Right atrium auricular region (tissue), 2 donors: ENCODE data around the gene PMPCB. TPM values are rescaled to one million over a fixed set of nuclear protein-coding genes. Genes with fewer than 3 reads are reported as not detected.

Experiments used
- DNase-seq: peaks from one replicate; pipeline ENCODE4 v3.0.0-alpha.2; 2019; ENCODE audit warnings: low spot score
- H3K27ac ChIP-seq, 2 donors: fragments of 200-600 bp; sonication (generic); 1 replicate in 1 of 2; 2 replicates in 1 of 2; pipeline ENCODE4 v1.5.1; 2016 to 2019
- H3K27me3 ChIP-seq, 2 donors: fragments of 200-600 bp; sonication (generic); one replicate each; pipeline versions ENCODE4 v1.5.1 to v1.6.0; 2017 to 2019
- H3K36me3 ChIP-seq: fragments of 200-600 bp; sonication (generic); one replicate; pipeline ENCODE4 v1.5.1; 2016
- H3K4me1 ChIP-seq, 2 donors: fragments of 200-600 bp; sonication (generic); one replicate each; pipeline versions ENCODE4 v1.5.1 to v1.6.0; 2017 to 2019
- H3K4me3 ChIP-seq, 2 donors: fragments of 200-600 bp; sonication (generic); 1 replicate in 1 of 2; 2 replicates in 1 of 2; pipeline ENCODE4 v1.5.1; 2017 to 2019; ENCODE audit warnings: mild to moderate bottlenecking in 1 of 2, moderate library complexity in 1 of 2
- H3K9me3 ChIP-seq, 2 donors: fragments of 200-600 bp; sonication (generic); one replicate each; pipeline ENCODE4 v1.5.1; 2019
- CTCF ChIP-seq, 2 donors: fragments of 200-600 bp; sonication (generic); IDR thresholded peaks; one replicate each; pipeline ENCODE4 v1.5.1; 2019; ENCODE audit warnings: antibody characterized with exemption in 2 of 2
- total RNA-seq, 2 donors: library from RNA; depleted of rRNA; stranded (reverse); fragments of >200 nt; gene quantifications; one replicate each; pipeline ENCODE4 v1.1.0, GENCODE V29; 2016

Gene PMPCB
- total RNA-seq, 2 donors from 2014 or later: 37.2 to 47.4 TPM

- Histone ChIP-seq H3K9me3 (no peaks in the 10 kb centered on the region), H3K27me3 (no peaks in the 10 kb centered on the region), H3K4me3 (peak within 1 kb of the TSS; percentile 79 to 94), H3K27ac (peak within 1 kb of the TSS; percentile 75 to 83), H3K4me1 (peaks cover 0 to 52% of the 10 kb centered on the region in 2 donors), H3K36me3 (peaks cover 8% of the 10 kb centered on the region)
- TF ChIP-seq CTCF (IDR thresholded peaks at IDR 0.05): no peak
- DNase-seq: peak; percentile 86
Measured at GRCh38 chr7:103344453-103345149, 47.4 kb downstream of the PMPCB start, which contains the start of gene DNAJC2. TSS of gene DNAJC2 (minus strand) at chr7:103344767. CDS start at chr7:103344622, 145 bp downstream.

DNA sequence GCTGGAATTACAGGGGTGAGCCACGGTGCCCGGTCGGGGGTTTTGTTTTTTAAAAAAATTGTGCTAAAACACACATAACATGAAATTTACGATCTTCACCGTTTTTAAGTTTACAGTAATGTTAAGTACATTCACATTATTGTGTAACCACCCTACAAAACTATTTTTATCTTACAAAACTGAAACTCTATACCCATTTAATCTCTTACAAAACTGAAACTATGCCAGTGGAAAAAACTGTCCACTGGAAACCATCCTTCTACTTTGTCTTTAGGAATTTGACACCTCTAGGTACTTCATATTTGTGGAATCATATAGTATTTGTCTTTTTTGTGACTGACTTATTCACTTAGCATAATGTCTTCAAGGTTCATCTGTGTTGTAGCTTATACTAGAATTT lies 49.2 kb downstream of the PMPCB start:
- Histone ChIP-seq H3K4me1 (peaks cover 0 to 60% of the 10 kb centered on the region in 2 donors), H3K27me3 (no peaks in the 10 kb centered on the region), H3K27ac (no peak overlapping the region), H3K36me3 (no peaks in the 10 kb centered on the region), H3K4me3 (no peak overlapping the region), H3K9me3 (no peaks in the 10 kb centered on the region)
- TF ChIP-seq CTCF (IDR thresholded peaks at IDR 0.05): no peak
- DNase-seq: no peak

DNA sequence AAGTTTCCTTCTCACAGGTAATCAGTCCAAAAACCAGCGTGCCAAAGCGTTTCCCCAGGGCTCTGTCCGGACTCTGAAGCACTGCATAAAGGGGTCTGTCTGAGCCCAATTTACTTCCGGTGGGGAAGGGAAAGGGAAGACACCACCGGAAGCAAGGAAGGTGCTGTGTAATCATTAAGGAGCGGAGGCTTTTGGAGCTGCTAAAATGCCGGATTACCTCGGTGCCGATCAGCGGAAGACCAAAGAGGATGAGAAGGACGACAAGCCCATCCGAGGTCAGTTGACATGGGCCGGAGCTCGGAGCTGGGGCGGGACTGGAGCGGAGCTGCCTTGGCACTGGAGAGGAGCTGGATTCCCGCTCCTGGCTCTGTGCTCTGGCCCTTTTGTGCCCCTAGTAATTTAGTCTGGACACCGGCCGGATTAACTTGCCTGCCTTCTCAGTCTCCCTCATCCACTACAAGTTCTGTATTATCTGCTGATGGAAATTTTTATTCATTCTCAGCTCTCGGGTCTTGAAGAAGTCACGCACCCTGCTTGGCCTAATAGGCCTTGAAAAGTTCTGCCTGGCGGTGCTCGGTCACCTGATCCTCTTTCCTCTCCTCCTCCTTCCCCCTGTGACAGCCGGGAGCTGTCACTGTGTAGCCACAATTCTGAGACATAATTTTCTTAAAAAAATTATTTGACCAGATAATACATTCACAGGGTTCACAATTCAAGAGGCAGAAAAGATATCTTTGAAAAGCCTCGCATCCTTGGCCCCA lies 50.5 kb downstream of the PMPCB start, which contains the start of gene PSMC2:
Gene PSMC2 (plus strand): TSS at position 137 of the 761 bp plus-strand sequence. CDS start 69 bp downstream, at position 206.
- peaks cover 0 to 59% of the 10 kb centered on the region in 2 donors for H3K4me1 ChIP-seq
- H3K27ac ChIP-seq: peak within 1 kb of the TSS; percentile 89
- H3K27me3 ChIP-seq: no peaks in the 10 kb centered on the region
- no peaks in the 10 kb centered on the region for H3K36me3 ChIP-seq
- DNase-seq: peak; percentile 76
- H3K4me3 ChIP-seq: peak within 1 kb of the TSS; percentile 77 to 98
- TF ChIP-seq CTCF (IDR thresholded peaks at IDR 0.05): no peak
- H3K9me3 ChIP-seq: no peaks in the 10 kb centered on the region

DNA sequence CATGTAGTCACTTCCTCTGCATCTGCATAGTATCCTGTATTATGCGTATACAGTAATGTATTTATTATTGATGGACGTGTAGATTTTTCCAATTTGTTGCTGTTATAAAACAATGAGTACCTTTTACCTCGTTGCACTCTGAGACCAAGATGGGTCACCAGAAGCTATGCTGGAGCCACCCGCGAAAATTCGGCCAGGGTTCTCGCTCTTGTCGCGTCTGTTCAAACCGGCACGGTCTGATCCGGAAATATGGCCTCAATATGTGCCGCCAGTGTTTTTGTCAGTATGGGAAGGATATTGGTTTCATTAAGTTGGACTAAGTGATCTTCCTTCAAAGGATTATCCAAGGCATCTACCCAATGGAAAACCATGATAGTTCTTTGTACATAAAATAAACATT lies 51.2 kb downstream of the PMPCB start:
- Histone ChIP-seq H3K27ac (peak overlapping the region in 1 of 2 donors; percentile 89), H3K9me3 (no peaks in the 10 kb centered on the region), H3K27me3 (no peaks in the 10 kb centered on the region), H3K36me3 (peaks cover 5% of the 10 kb centered on the region), H3K4me3 (peak overlapping the region; percentile 77 to 98), H3K4me1 (peaks cover 0 to 52% of the 10 kb centered on the region in 2 donors)
- no peak for DNase-seq
- no peak for TF ChIP-seq CTCF (IDR thresholded peaks at IDR 0.05)

GRCh38 chr7:103348959-103349358 lies 51.7 kb downstream of the PMPCB start:
- no peak for TF ChIP-seq CTCF (IDR thresholded peaks at IDR 0.05)
- Histone ChIP-seq H3K9me3 (no peaks in the 10 kb centered on the region), H3K27me3 (no peaks in the 10 kb centered on the region), H3K4me3 (peak overlapping the region in 1 of 2 donors; percentile 77), H3K27ac (no peak overlapping the region), H3K36me3 (peaks cover 7% of the 10 kb centered on the region), H3K4me1 (peaks cover 0 to 48% of the 10 kb centered on the region in 2 donors)
- no peak for DNase-seq
